ENCODE results near the gene COPS8. TPM values are rescaled to one million over a fixed set of nuclear protein-coding genes. Genes with fewer than 3 reads are reported as not detected.

Gene COPS8
- total RNA-seq, 1 experiment from 2014 or later: 49.9 TPM

- H3K4me1 Mint-ChIP-seq (ENCODE audit: low read depth, unreplicated experiment): no peaks in the 10 kb centered on the region
- CTCF ChIA-PET: no interaction called here
- H3K36me3 Mint-ChIP-seq (ENCODE audit: insufficient read depth, unreplicated experiment): no peaks in the 10 kb centered on the region
- H3K4me3 Mint-ChIP-seq (ENCODE audit: low read depth, unreplicated experiment): no peak overlapping the region
- BruUV-seq (replicated peaks): no TSS peak
- TF ChIP-seq CTCF (IDR thresholded peaks at IDR 0.05; ENCODE audit: unreplicated experiment): no peak
- H3K27ac Mint-ChIP-seq (ENCODE audit: unreplicated experiment): no peak overlapping the region
- intact Hi-C loops (cut with micrococcal nuclease; ENCODE audit: unreplicated experiment): no loop called here
- H3K9me3 Mint-ChIP-seq (ENCODE audit: low read depth, unreplicated experiment): peaks cover 4% of the 10 kb centered on the region
- DNase-seq: no peak
- H3K27me3 Mint-ChIP-seq (ENCODE audit: unreplicated experiment): peaks cover 42% of the 10 kb centered on the region
These were observed 61.6 kb downstream of the COPS8 start for GRCh38 chr2:237147317-237147716.

DNA sequence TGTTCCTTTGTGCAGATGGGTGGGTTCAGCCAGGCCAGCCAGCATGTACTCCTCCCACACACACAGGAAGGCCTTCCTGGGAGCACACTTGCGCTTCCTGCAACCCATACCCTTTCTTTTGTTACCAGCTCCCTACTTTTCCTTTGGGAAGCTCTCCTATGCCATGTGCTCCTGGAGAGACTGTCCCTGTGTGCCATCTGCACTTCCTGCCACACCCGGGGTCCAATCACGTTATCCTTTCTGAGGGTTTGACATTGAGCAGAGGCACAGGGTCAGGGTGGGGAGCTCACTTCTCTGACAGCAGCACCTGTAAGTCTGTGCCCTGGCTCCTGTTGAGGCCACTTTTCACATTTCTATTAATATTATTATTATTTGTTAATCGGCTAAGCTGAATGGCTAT lies 62.9 kb downstream of the COPS8 start:
- H3K9me3 Mint-ChIP-seq (ENCODE audit: low read depth, unreplicated experiment): peaks cover 4% of the 10 kb centered on the region
- CTCF ChIA-PET: no interaction called here

GRCh38 chr2:237149425-237149824 lies 63.7 kb downstream of the COPS8 start:
- no peak for DNase-seq
- Mint-ChIP-seq H3K4me3 (ENCODE audit: low read depth, unreplicated experiment) (no peak overlapping the region), H3K9me3 (ENCODE audit: low read depth, unreplicated experiment) (peaks cover 4% of the 10 kb centered on the region), H3K4me1 (ENCODE audit: low read depth, unreplicated experiment) (no peaks in the 10 kb centered on the region), H3K27me3 (ENCODE audit: unreplicated experiment) (peaks cover 22% of the 10 kb centered on the region), H3K36me3 (ENCODE audit: insufficient read depth, unreplicated experiment) (no peaks in the 10 kb centered on the region), H3K27ac (ENCODE audit: unreplicated experiment) (no peak overlapping the region)
- intact Hi-C loops (cut with micrococcal nuclease; ENCODE audit: unreplicated experiment): no loop called here
- CTCF ChIA-PET: no interaction called here
- no TSS peak for BruUV-seq (replicated peaks)
- TF ChIP-seq CTCF (IDR thresholded peaks at IDR 0.05; ENCODE audit: unreplicated experiment): no peak

More for the DNA sequence above, 62.9 kb downstream of the COPS8 start:
- intact Hi-C loops (cut with micrococcal nuclease; ENCODE audit: unreplicated experiment): no loop called here
- Mint-ChIP-seq H3K4me3 (ENCODE audit: low read depth, unreplicated experiment) (no peak overlapping the region), H3K27ac (ENCODE audit: unreplicated experiment) (no peak overlapping the region), H3K27me3 (ENCODE audit: unreplicated experiment) (peaks cover 30% of the 10 kb centered on the region), H3K36me3 (ENCODE audit: insufficient read depth, unreplicated experiment) (no peaks in the 10 kb centered on the region), H3K4me1 (ENCODE audit: low read depth, unreplicated experiment) (no peaks in the 10 kb centered on the region)
- no peak for DNase-seq
- BruUV-seq (replicated peaks): no TSS peak
- TF ChIP-seq CTCF (IDR thresholded peaks at IDR 0.05; ENCODE audit: unreplicated experiment): no peak

All from Calu3 (cell line).